ENCODE measurements around the gene TBC1D22A.

The TBC1D22A gene

DNA sequence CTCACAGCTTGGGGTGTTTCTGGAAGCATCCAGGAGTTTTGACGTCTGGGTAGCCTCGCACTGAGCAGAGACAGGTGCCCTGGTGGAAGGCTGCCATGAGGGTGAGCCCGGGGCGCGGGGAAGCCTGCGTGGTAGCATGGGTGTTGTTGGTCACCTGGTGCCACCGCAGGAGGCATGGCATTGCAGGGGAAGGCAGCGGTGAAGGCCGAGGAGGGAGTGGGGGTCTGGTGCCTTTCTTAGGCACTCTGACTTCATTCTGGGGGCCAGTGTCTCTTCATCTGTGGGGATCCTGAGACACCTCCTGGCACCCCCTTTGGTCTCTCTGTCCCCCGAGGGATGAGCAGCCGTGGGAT is 271.2 kb downstream of the TBC1D22A start:
- TF ChIP-seq, protein P1, sequence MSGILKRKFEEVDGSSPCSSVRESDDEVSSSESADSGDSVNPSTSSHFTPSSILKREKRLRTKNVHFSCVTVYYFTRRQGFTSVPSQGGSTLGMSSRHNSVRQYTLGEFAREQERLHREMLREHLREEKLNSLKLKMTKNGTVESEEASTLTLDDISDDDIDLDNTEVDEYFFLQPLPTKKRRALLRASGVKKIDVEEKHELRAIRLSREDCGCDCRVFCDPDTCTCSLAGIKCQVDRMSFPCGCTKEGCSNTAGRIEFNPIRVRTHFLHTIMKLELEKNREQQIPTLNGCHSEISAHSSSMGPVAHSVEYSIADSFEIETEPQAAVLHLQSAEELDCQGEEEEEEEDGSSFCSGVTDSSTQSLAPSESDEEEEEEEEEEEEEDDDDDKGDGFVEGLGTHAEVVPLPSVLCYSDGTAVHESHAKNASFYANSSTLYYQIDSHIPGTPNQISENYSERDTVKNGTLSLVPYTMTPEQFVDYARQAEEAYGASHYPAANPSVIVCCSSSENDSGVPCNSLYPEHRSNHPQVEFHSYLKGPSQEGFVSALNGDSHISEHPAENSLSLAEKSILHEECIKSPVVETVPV (CRISPR knock-in tag; IDR thresholded peaks at IDR 0.05): no peak
- no peak for TF ChIP-seq ZFP3 (CRISPR knock-in tag; IDR thresholded peaks at IDR 0.05)
- no peak for TF ChIP-seq BACH2 (CRISPR knock-in tag; IDR thresholded peaks at IDR 0.05; ENCODE audit: borderline replicate concordance)
- TF ChIP-seq, protein P2, sequence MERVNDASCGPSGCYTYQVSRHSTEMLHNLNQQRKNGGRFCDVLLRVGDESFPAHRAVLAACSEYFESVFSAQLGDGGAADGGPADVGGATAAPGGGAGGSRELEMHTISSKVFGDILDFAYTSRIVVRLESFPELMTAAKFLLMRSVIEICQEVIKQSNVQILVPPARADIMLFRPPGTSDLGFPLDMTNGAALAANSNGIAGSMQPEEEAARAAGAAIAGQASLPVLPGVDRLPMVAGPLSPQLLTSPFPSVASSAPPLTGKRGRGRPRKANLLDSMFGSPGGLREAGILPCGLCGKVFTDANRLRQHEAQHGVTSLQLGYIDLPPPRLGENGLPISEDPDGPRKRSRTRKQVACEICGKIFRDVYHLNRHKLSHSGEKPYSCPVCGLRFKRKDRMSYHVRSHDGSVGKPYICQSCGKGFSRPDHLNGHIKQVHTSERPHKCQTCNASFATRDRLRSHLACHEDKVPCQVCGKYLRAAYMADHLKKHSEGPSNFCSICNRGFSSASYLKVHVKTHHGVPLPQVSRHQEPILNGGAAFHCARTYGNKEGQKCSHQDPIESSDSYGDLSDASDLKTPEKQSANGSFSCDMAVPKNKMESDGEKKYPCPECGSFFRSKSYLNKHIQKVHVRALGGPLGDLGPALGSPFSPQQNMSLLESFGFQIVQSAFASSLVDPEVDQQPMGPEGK (CRISPR knock-in tag; IDR thresholded peaks at IDR 0.05; ENCODE audit: borderline replicate concordance): no peak
- no peak for TF ChIP-seq ZNF565 (CRISPR knock-in tag; conservative IDR thresholded peaks at IDR 0.05; ENCODE audit: low read depth)
- TF ChIP-seq ZNF70 (CRISPR knock-in tag; IDR thresholded peaks at IDR 0.05): no peak
- no peak for TF ChIP-seq PPARA (CRISPR knock-in tag; IDR thresholded peaks at IDR 0.05; ENCODE audit: borderline replicate concordance)
- no peak for TF ChIP-seq ESRRG (CRISPR knock-in tag; IDR thresholded peaks at IDR 0.05)
- no peak for TF ChIP-seq RARB (CRISPR knock-in tag; IDR thresholded peaks at IDR 0.05)
- TF ChIP-seq TOX (CRISPR knock-in tag; IDR thresholded peaks at IDR 0.05; ENCODE audit: borderline replicate concordance): no peak
- no peak for TF ChIP-seq ZFP30 (CRISPR knock-in tag; IDR thresholded peaks at IDR 0.05)
- no peak for TF ChIP-seq ISL1 (CRISPR knock-in tag; IDR thresholded peaks at IDR 0.05)
- no peak for TF ChIP-seq ARNTL (CRISPR knock-in tag; IDR thresholded peaks at IDR 0.05; ENCODE audit: borderline replicate concordance, low read depth)
- TF ChIP-seq, protein P3, sequence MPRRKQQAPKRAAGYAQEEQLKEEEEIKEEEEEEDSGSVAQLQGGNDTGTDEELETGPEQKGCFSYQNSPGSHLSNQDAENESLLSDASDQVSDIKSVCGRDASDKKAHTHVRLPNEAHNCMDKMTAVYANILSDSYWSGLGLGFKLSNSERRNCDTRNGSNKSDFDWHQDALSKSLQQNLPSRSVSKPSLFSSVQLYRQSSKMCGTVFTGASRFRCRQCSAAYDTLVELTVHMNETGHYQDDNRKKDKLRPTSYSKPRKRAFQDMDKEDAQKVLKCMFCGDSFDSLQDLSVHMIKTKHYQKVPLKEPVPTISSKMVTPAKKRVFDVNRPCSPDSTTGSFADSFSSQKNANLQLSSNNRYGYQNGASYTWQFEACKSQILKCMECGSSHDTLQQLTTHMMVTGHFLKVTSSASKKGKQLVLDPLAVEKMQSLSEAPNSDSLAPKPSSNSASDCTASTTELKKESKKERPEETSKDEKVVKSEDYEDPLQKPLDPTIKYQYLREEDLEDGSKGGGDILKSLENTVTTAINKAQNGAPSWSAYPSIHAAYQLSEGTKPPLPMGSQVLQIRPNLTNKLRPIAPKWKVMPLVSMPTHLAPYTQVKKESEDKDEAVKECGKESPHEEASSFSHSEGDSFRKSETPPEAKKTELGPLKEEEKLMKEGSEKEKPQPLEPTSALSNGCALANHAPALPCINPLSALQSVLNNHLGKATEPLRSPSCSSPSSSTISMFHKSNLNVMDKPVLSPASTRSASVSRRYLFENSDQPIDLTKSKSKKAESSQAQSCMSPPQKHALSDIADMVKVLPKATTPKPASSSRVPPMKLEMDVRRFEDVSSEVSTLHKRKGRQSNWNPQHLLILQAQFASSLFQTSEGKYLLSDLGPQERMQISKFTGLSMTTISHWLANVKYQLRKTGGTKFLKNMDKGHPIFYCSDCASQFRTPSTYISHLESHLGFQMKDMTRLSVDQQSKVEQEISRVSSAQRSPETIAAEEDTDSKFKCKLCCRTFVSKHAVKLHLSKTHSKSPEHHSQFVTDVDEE (CRISPR knock-in tag; IDR thresholded peaks at IDR 0.05): no peak
- no peak for TF ChIP-seq ZNF8 (CRISPR knock-in tag; IDR thresholded peaks at IDR 0.05)
- no peak for TF ChIP-seq CSDC2 (CRISPR knock-in tag; IDR thresholded peaks at IDR 0.05)
- TF ChIP-seq, protein P4, sequence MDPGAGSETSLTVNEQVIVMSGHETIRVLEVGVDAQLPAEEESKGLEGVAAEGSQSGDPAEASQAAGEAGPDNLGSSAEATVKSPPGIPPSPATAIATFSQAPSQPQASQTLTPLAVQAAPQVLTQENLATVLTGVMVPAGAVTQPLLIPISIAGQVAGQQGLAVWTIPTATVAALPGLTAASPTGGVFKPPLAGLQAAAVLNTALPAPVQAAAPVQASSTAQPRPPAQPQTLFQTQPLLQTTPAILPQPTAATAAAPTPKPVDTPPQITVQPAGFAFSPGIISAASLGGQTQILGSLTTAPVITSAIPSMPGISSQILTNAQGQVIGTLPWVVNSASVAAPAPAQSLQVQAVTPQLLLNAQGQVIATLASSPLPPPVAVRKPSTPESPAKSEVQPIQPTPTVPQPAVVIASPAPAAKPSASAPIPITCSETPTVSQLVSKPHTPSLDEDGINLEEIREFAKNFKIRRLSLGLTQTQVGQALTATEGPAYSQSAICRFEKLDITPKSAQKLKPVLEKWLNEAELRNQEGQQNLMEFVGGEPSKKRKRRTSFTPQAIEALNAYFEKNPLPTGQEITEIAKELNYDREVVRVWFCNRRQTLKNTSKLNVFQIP (CRISPR knock-in tag; IDR thresholded peaks at IDR 0.05; ENCODE audit: borderline replicate concordance, low read depth): no peak
- TF ChIP-seq SNAI2 (CRISPR knock-in tag; IDR thresholded peaks at IDR 0.05): no peak
- no peak for ATAC-seq

DNA sequence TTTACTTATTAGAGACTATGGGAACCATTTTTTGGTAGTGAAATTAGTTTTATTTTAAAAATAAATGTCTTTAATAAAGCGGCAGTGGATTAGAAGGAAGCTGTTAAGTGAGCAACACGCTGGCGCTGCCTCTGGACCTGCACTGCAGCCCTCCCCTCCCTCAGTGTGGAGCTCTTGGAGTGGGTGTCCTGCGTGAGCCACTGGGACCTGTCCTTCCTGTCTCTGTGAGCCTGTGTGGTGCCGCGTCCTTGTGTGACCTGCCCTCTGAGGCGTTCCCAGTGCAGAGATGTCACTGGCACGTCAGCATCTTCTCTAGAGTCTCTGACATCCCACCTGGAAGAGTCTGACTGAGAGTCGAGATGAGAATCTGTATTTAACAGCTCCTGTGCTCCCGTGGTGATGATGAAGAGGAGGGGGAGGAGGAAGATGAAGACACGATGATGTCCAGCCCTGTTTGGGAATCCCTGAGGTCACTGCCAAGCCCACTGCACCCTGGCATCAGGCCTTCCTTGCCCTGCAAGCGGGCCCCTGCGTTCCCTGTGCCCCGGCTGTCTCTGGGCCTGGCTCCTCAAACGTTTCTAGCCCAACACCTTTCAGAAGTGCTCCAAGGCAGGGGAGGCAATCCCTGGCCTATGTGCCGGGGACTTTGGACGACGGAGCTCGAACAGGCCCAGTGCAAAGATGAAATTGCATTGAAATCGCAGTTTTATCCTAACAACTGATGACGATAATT is 271.8 kb downstream of the TBC1D22A start:
- ATAC-seq: no peak
- no peak for TF ChIP-seq ZFP30 (CRISPR knock-in tag; IDR thresholded peaks at IDR 0.05)
- no peak for TF ChIP-seq ZNF70 (CRISPR knock-in tag; IDR thresholded peaks at IDR 0.05)
- TF ChIP-seq, protein P5, sequence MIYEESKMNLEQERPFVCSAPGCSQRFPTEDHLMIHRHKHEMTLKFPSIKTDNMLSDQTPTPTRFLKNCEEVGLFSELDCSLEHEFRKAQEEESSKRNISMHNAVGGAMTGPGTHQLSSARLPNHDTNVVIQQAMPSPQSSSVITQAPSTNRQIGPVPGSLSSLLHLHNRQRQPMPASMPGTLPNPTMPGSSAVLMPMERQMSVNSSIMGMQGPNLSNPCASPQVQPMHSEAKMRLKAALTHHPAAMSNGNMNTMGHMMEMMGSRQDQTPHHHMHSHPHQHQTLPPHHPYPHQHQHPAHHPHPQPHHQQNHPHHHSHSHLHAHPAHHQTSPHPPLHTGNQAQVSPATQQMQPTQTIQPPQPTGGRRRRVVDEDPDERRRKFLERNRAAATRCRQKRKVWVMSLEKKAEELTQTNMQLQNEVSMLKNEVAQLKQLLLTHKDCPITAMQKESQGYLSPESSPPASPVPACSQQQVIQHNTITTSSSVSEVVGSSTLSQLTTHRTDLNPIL (CRISPR knock-in tag; IDR thresholded peaks at IDR 0.05; ENCODE audit: low read depth): no peak
- TF ChIP-seq, protein P3 (CRISPR knock-in tag; IDR thresholded peaks at IDR 0.05): no peak
- TF ChIP-seq TCF4 (CRISPR knock-in tag; IDR thresholded peaks at IDR 0.05; ENCODE audit: borderline replicate concordance): no peak
- no peak for TF ChIP-seq TOX (CRISPR knock-in tag; IDR thresholded peaks at IDR 0.05; ENCODE audit: borderline replicate concordance)
